Measurements from ENCODE around the gene CDC27. TPM values are rescaled to one million over a fixed set of nuclear protein-coding genes. Genes with fewer than 3 reads are reported as not detected.

Gene CDC27
- total RNA-seq, 1 experiment from 2014 or later: 97.5 TPM

GRCh38 chr17:47210105-47210504 is 21.0 kb upstream of the CDC27 start:
- POLR2A ChIA-PET: no interaction called here
- no peaks in the 10 kb centered on the region for H3K27me3 ChIP-seq (ENCODE audit: control insufficient read depth, insufficient read depth, low read length)
- intact Hi-C loops (cut with micrococcal nuclease; ENCODE audit: unreplicated experiment) (no loop called here), in situ Hi-C loops (cut with HindIII; ENCODE audit: low pct_unique_long_range_greater_than_20kb, low sequenced_read_pairs) (no loop called here)
- DNase-seq (ENCODE audit: low read depth, low spot score): no peak
- no peak for ATAC-seq
- TF ChIP-seq POLR2AphosphoS5 (IDR thresholded peaks at IDR 0.05; ENCODE audit: low read depth, low read length) (no peak), CTCF (IDR thresholded peaks at IDR 0.05) (no peak), TCF7L2 (IDR thresholded peaks at IDR 0.05; ENCODE audit: low read depth, low read length) (no peak), REST (IDR thresholded peaks at IDR 0.05; ENCODE audit: insufficient read depth in 1 of 2, low read depth in 2 of 2, low read length in 1 of 2) (no peak), SIN3A (IDR thresholded peaks at IDR 0.05; ENCODE audit: borderline replicate concordance, insufficient read depth, low read depth, low read length) (no peak)
- no peak overlapping the region for H3K27ac ChIP-seq (ENCODE audit: low read length)
- no peak overlapping the region for H3K4me3 ChIP-seq (ENCODE audit: low read depth in 2 of 2, low read length in 2 of 2)
- H3K36me3 ChIP-seq (ENCODE audit: control insufficient read depth, insufficient read depth, low read length): no peaks in the 10 kb centered on the region
- no TSS peak for BruUV-seq (replicated peaks)
- CTCF ChIA-PET: no interaction called here
- no peaks in the 10 kb centered on the region for H3K9me3 ChIP-seq (ENCODE audit: control insufficient read depth, insufficient read depth, low read depth, low read length)
- H3K4me1 ChIP-seq (ENCODE audit: control insufficient read depth, insufficient read depth, low read length): no peaks in the 10 kb centered on the region

- H3K4me3 ChIP-seq (ENCODE audit: low read depth in 2 of 2, low read length in 2 of 2): no peak overlapping the region
- ATAC-seq (no peak), DNase-seq (ENCODE audit: low read depth, low spot score) (no peak)
- intact Hi-C loops (cut with micrococcal nuclease; ENCODE audit: unreplicated experiment) (no loop called here), in situ Hi-C loops (cut with HindIII; ENCODE audit: low pct_unique_long_range_greater_than_20kb, low sequenced_read_pairs) (no loop called here)
- no TSS peak for BruUV-seq (replicated peaks)
- TF ChIP-seq TCF7L2 (IDR thresholded peaks at IDR 0.05; ENCODE audit: low read depth, low read length): no peak
- TF ChIP-seq POLR2AphosphoS5 (IDR thresholded peaks at IDR 0.05; ENCODE audit: low read depth, low read length): no peak
- TF ChIP-seq CTCF (IDR thresholded peaks at IDR 0.05): no peak
- no peak for TF ChIP-seq SIN3A (IDR thresholded peaks at IDR 0.05; ENCODE audit: borderline replicate concordance, insufficient read depth, low read depth, low read length)
- TF ChIP-seq REST (IDR thresholded peaks at IDR 0.05; ENCODE audit: insufficient read depth in 1 of 2, low read depth in 2 of 2, low read length in 1 of 2): no peak
- H3K27ac ChIP-seq (ENCODE audit: low read length): no peak overlapping the region
- ChIA-PET POLR2A (no interaction called here), CTCF (no interaction called here)
- no peaks in the 10 kb centered on the region for H3K4me1 ChIP-seq (ENCODE audit: control insufficient read depth, insufficient read depth, low read length)
- no peaks in the 10 kb centered on the region for H3K9me3 ChIP-seq (ENCODE audit: control insufficient read depth, insufficient read depth, low read depth, low read length)
- H3K27me3 ChIP-seq (ENCODE audit: control insufficient read depth, insufficient read depth, low read length): no peaks in the 10 kb centered on the region
- H3K36me3 ChIP-seq (ENCODE audit: control insufficient read depth, insufficient read depth, low read length): no peaks in the 10 kb centered on the region
These were observed 20.4 kb upstream of the CDC27 start for GRCh38 chr17:47209499-47209898.

All from Panc1 (cell line).